Tibial nerve (tissue), 4 donors: ENCODE results near the gene PRDM11. TPM values are rescaled to one million over a fixed set of nuclear protein-coding genes. Genes with fewer than 3 reads are reported as not detected.

Experiments used
- DNase-seq, 2 donors: peaks; one replicate each; pipeline ENCODE4 v3.0.0-alpha.2; 2019; ENCODE audit warnings: low spot score in 2 of 2
- H3K27ac ChIP-seq, 4 donors: fragments of 200-600 bp; sonication (generic) in 3 of 4; one replicate each; pipeline ENCODE4 v1.5.1; 2017 to 2019; ENCODE audit warnings: mild to moderate bottlenecking in 1 of 4
- H3K27me3 ChIP-seq, 2 donors: fragments of 200-600 bp; sonication (generic) in 1 of 2; one replicate each; pipeline versions ENCODE4 v1.5.1 to v1.6.0; 2017 to 2019
- H3K36me3 ChIP-seq, 3 donors: fragments of 200-600 bp; sonication (generic); one replicate each; pipeline ENCODE4 v1.5.1; 2018 to 2019
- H3K4me1 ChIP-seq, 4 donors: fragments of 200-600 bp; sonication (generic) in 3 of 4; one replicate each; pipeline ENCODE4 v1.5.1; 2017 to 2019
- H3K4me3 ChIP-seq, 4 donors: fragments of 200-600 bp; sonication (generic) in 3 of 4; one replicate each; pipeline ENCODE4 v1.5.1; 2017 to 2019; ENCODE audit warnings: mild to moderate bottlenecking in 1 of 4, moderate library complexity in 1 of 4
- H3K9me3 ChIP-seq, 4 donors: fragments of 200-600 bp; sonication (generic) in 3 of 4; one replicate each; pipeline ENCODE4 v1.5.1; 2017 to 2019
- EP300 ChIP-seq, 2 donors: sonication (generic); formaldehyde crosslinking; IDR thresholded peaks; one replicate each; pipeline ENCODE4 v1.6.1; 2017; ENCODE audit warnings: antibody characterized with exemption in 2 of 2, mild to moderate bottlenecking in 1 of 2
- POLR2A ChIP-seq, 2 donors: fragments of 450-650 bp; IDR thresholded peaks; one replicate each; pipeline ENCODE4 v1.6.1; 2017; ENCODE audit warnings: antibody characterized with exemption in 2 of 2, mild to moderate bottlenecking in 2 of 2, moderate library complexity in 2 of 2
- WGBS, 2 donors: methylation state at CpG; one replicate each; pipeline ENCODE4 v1.1.5; 2018; 5-methylcytosine and 5-hydroxymethylcytosine counted together
- total RNA-seq, 4 donors: library from RNA; depleted of rRNA; stranded (reverse); fragments of >200 nt; gene quantifications; one replicate each; pipeline ENCODE4 v1.1.0, GENCODE V29; 2016
- TF ChIP-seq, protein P1 (sequence below), 5 experiments: fragments of 200-600 bp in 3 of 5; fragments of 450-650 bp in 2 of 5; sonication (generic) in 3 of 5; IDR thresholded peaks; one replicate each; pipeline ENCODE4 v1.5.1; 2016 to 2019; ENCODE audit warnings: antibody characterized with exemption in 5 of 5, mild to moderate bottlenecking in 3 of 5, moderate library complexity in 2 of 5

The PRDM11 gene
- total RNA-seq, 4 donors from 2014 or later, result 17.5 to 26.1 (median 25.8) TPM

DNA sequence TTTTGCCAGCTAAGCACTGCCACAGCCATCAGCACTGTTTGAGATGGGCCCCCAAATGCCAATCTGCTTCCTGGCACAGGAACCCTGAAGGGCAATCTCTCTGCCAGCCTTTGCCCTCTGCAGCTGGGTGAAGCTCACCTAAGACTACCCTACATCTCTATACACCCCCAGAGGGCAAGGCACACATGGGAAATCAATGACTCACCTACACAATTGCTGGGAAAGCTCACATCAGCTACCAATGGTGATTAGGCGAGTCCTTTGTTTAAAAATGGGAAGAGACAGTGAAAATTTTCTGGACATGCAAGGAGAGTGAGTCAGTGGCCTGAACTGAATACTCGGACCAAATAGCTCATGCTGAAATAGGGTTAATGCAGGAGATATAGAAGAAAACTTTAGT is 12.6 kb upstream of the PRDM11 start:
- Histone ChIP-seq H3K27ac (no peak overlapping the region), H3K27me3 (peaks cover 0 to 3% of the 10 kb centered on the region in 2 donors), H3K4me1 (no peaks in the 10 kb centered on the region), H3K36me3 (no peaks in the 10 kb centered on the region), H3K9me3 (no peaks in the 10 kb centered on the region), H3K4me3 (no peak overlapping the region)
- 69 to 91% methylated on average over 2 of the region's 2 CpGs for WGBS, 2 donors
- no peak for DNase-seq
- TF ChIP-seq EP300 (IDR thresholded peaks at IDR 0.05), result no peak

GRCh38 chr11:45141171-45141570 is 5.3 kb upstream of the PRDM11 start:
- WGBS, 2 donors, result 25 to 31% methylated on average over 1 of the region's 1 CpG
- Histone ChIP-seq H3K36me3 (no peaks in the 10 kb centered on the region), H3K9me3 (no peaks in the 10 kb centered on the region), H3K4me1 (peaks cover 0 to 12% (median 9%) of the 10 kb centered on the region in 4 donors), H3K27me3 (no peaks in the 10 kb centered on the region), H3K27ac (no peak overlapping the region), H3K4me3 (no peak overlapping the region)
- no peak for DNase-seq
- no peak for TF ChIP-seq POLR2A (IDR thresholded peaks at IDR 0.05)
- TF ChIP-seq EP300 (IDR thresholded peaks at IDR 0.05), result no peak
- TF ChIP-seq, protein P1, sequence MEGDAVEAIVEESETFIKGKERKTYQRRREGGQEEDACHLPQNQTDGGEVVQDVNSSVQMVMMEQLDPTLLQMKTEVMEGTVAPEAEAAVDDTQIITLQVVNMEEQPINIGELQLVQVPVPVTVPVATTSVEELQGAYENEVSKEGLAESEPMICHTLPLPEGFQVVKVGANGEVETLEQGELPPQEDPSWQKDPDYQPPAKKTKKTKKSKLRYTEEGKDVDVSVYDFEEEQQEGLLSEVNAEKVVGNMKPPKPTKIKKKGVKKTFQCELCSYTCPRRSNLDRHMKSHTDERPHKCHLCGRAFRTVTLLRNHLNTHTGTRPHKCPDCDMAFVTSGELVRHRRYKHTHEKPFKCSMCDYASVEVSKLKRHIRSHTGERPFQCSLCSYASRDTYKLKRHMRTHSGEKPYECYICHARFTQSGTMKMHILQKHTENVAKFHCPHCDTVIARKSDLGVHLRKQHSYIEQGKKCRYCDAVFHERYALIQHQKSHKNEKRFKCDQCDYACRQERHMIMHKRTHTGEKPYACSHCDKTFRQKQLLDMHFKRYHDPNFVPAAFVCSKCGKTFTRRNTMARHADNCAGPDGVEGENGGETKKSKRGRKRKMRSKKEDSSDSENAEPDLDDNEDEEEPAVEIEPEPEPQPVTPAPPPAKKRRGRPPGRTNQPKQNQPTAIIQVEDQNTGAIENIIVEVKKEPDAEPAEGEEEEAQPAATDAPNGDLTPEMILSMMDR (IDR thresholded peaks at IDR 0.05), result no peak

- Histone ChIP-seq H3K4me1 (peaks cover 0 to 12% (median 9%) of the 10 kb centered on the region in 4 donors), H3K9me3 (no peaks in the 10 kb centered on the region), H3K27ac (no peak overlapping the region), H3K36me3 (no peaks in the 10 kb centered on the region), H3K4me3 (no peak overlapping the region), H3K27me3 (no peaks in the 10 kb centered on the region)
- no peak for DNase-seq
- 42 to 47% methylated on average over 2 of the region's 2 CpGs for WGBS, 2 donors
- TF ChIP-seq POLR2A (IDR thresholded peaks at IDR 0.05) (no peak), EP300 (IDR thresholded peaks at IDR 0.05) (no peak)
Measured at GRCh38 chr11:45141631-45142030, 4.8 kb upstream of the PRDM11 start.

- TF ChIP-seq, protein P1 (IDR thresholded peaks at IDR 0.05), result no peak
- TF ChIP-seq POLR2A (IDR thresholded peaks at IDR 0.05) (no peak), EP300 (IDR thresholded peaks at IDR 0.05) (no peak)
- no peak for DNase-seq
- no peak overlapping the region for H3K4me3 ChIP-seq
- WGBS, 2 donors, result 55 to 68% methylated on average over 4 of the region's 4 CpGs
- peaks cover 0 to 12% (median 10%) of the 10 kb centered on the region in 4 donors for H3K4me1 ChIP-seq
- H3K27me3 ChIP-seq, result no peaks in the 10 kb centered on the region
- H3K27ac ChIP-seq, result no peak overlapping the region
- no peaks in the 10 kb centered on the region for H3K9me3 ChIP-seq
- no peaks in the 10 kb centered on the region for H3K36me3 ChIP-seq
Measured at GRCh38 chr11:45142241-45143055, 4.0 kb upstream of the PRDM11 start.

DNA sequence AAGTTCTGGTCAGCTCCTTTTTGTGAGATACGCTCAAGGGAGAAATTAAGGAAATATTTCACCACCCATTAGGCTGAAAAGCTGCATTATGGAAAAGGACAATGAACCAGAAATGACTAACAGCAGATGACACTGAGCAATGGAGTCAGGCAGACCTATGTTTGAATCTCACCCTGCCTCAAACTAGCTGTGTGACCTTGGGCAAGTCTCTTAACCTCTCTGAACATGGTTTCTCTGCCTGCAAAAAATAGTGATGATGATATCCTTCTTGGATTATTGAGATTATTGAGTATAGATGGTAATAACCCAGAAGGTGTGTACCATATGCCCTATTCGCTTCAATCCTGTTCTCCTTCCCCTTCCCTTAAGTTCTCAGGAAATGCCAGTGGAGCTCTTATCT is 2.9 kb upstream of the PRDM11 start:
- H3K4me3 ChIP-seq, result no peak overlapping the region
- H3K4me1 ChIP-seq, result peaks cover 0 to 22% (median 19%) of the 10 kb centered on the region in 4 donors
- DNase-seq, result no peak
- WGBS, 2 donors, result 96 to 98% methylated on average over 2 of the region's 2 CpGs
- no peak overlapping the region for H3K27ac ChIP-seq
- TF ChIP-seq EP300 (IDR thresholded peaks at IDR 0.05), result no peak
- TF ChIP-seq, protein P1 (IDR thresholded peaks at IDR 0.05), result no peak
- no peak for TF ChIP-seq POLR2A (IDR thresholded peaks at IDR 0.05)
- no peaks in the 10 kb centered on the region for H3K9me3 ChIP-seq
- H3K36me3 ChIP-seq, result no peaks in the 10 kb centered on the region
- no peaks in the 10 kb centered on the region for H3K27me3 ChIP-seq
